H9 (cell line): ENCODE measurements around the gene TMEM151B. TPM values are rescaled to one million over a fixed set of nuclear protein-coding genes. Genes with fewer than 3 reads are reported as not detected.

ENCODE experiments used
- DNase-seq: peaks from one replicate; pipeline ENCODE4 v3.0.0-alpha.2; 2017
- H2AFZ ChIP-seq: one replicate; pipeline ENCODE4 v1.6.1; 2013; ENCODE audit warnings: mild to moderate bottlenecking, low read length, control low read depth, moderate library complexity
- H2AK5ac ChIP-seq: 2 replicates; pipeline ENCODE4 v1.6.1; 2013; ENCODE audit warnings: low read length, control low read depth, mixed read lengths; ENCODE audit not compliant: insufficient read length
- H2BK120ac ChIP-seq: one replicate; pipeline ENCODE4 v1.6.1; 2013; ENCODE audit warnings: low read depth, mild to moderate bottlenecking, low read length, control low read depth, inconsistent platforms; ENCODE audit not compliant: poor library complexity, severe bottlenecking
- H2BK12ac ChIP-seq: 2 replicates; pipeline ENCODE4 v1.6.1; 2013; ENCODE audit warnings: low read length, control low read depth, mixed read lengths, low read depth; ENCODE audit not compliant: insufficient read length
- H2BK15ac ChIP-seq: 2 replicates; pipeline ENCODE4 v1.6.1; 2013; ENCODE audit warnings: low read depth, low read length, control low read depth
- H2BK20ac ChIP-seq: one replicate; pipeline ENCODE4 v1.6.1; 2013; ENCODE audit warnings: low read depth, mild to moderate bottlenecking, low read length, control low read depth, inconsistent platforms; ENCODE audit not compliant: poor library complexity, severe bottlenecking
- H2BK5ac ChIP-seq: 2 replicates; pipeline ENCODE4 v1.6.1; 2013; ENCODE audit warnings: low read length, control low read depth, mixed read lengths; ENCODE audit not compliant: insufficient read length
- H3K14ac ChIP-seq: 2 replicates; pipeline ENCODE4 v1.6.1; 2013; ENCODE audit warnings: low read length, control low read depth; ENCODE audit not compliant: insufficient read depth
- H3K18ac ChIP-seq: 2 replicates; pipeline ENCODE4 v1.6.1; 2013; ENCODE audit warnings: low read depth, mild to moderate bottlenecking, mixed read lengths, low read length, control low read depth; ENCODE audit not compliant: insufficient read length
- H3K23ac ChIP-seq: 2 replicates; pipeline ENCODE4 v1.6.1; 2013; ENCODE audit warnings: low read length, control low read depth, mixed read lengths, low read depth; ENCODE audit not compliant: insufficient read length
- H3K23me2 ChIP-seq: 2 replicates; pipeline ENCODE4 v1.6.1; 2013; ENCODE audit warnings: low read depth, mild to moderate bottlenecking, mixed read lengths, low read length, control low read depth; ENCODE audit not compliant: insufficient read length, poor library complexity, severe bottlenecking
- H3K27ac ChIP-seq: 2 replicates; pipeline ENCODE4 v1.5.1; 2013; ENCODE audit warnings: low read length, control low read depth, mixed read lengths, low read depth; ENCODE audit not compliant: insufficient read length
- H3K27me3 ChIP-seq: 2 replicates; pipeline ENCODE4 v1.6.1; 2013; ENCODE audit warnings: low read length, control low read depth, inconsistent platforms; ENCODE audit not compliant: insufficient read depth
- H3K4ac ChIP-seq: 2 replicates; pipeline ENCODE4 v1.6.1; 2013; ENCODE audit warnings: low read depth, mild to moderate bottlenecking, control low read depth, inconsistent platforms, low read length, moderate library complexity
- H3K4me1 ChIP-seq: 2 replicates; pipeline ENCODE4 v1.6.1; 2013; ENCODE audit warnings: low read length, control low read depth, inconsistent platforms; ENCODE audit not compliant: insufficient read depth
- H3K4me2 ChIP-seq: 2 replicates; pipeline ENCODE4 v1.6.1; 2013; ENCODE audit warnings: low read length, control low read depth, mixed read lengths; ENCODE audit not compliant: insufficient read length, insufficient read depth
- H3K56ac ChIP-seq: 2 replicates; pipeline ENCODE4 v1.6.1; 2013; ENCODE audit warnings: low read depth, mild to moderate bottlenecking, mixed read lengths, low read length, control low read depth; ENCODE audit not compliant: insufficient read length
- H3K79me1 ChIP-seq: 2 replicates; pipeline ENCODE4 v1.6.1; 2013; ENCODE audit warnings: low read depth, mild to moderate bottlenecking, moderate library complexity, low read length, control low read depth, inconsistent platforms; ENCODE audit not compliant: insufficient read depth, poor library complexity, severe bottlenecking
- H3K79me2 ChIP-seq: 2 replicates; pipeline ENCODE4 v1.6.1; 2013; ENCODE audit warnings: low read length, control low read depth, inconsistent platforms; ENCODE audit not compliant: insufficient read depth
- H3K9ac ChIP-seq: 2 replicates; pipeline ENCODE4 v1.6.1; 2013; ENCODE audit warnings: low read length, control low read depth, mixed read lengths; ENCODE audit not compliant: insufficient read length; ENCODE audit errors: extremely low read depth
- H3K9me3 ChIP-seq: one replicate; pipeline ENCODE4 v1.6.1; 2013; ENCODE audit warnings: low read depth, low read length, inconsistent platforms; ENCODE audit not compliant: control insufficient read depth
- H3T11ph ChIP-seq: one replicate; pipeline ENCODE4 v1.6.1; 2013; ENCODE audit warnings: mild to moderate bottlenecking, low read length, control low read depth, inconsistent platforms
- H4K20me1 ChIP-seq: one replicate; pipeline ENCODE4 v1.6.1; 2013; ENCODE audit not compliant: control insufficient read depth, insufficient read length, insufficient read depth
- H4K5ac ChIP-seq: 2 replicates; pipeline ENCODE4 v1.6.1; 2013; ENCODE audit warnings: low read depth, mild to moderate bottlenecking, mixed read lengths, low read length, control low read depth; ENCODE audit not compliant: insufficient read length
- H4K8ac ChIP-seq: replicated peaks from 2 replicates; pipeline ENCODE4 v1.6.1; 2013; ENCODE audit warnings: low read length, control low read depth, mixed read lengths, low read depth; ENCODE audit not compliant: insufficient read length
- H4K91ac ChIP-seq: 2 replicates; pipeline ENCODE4 v1.6.1; 2013; ENCODE audit warnings: low read depth, mild to moderate bottlenecking, moderate library complexity, mixed read lengths, low read length, control low read depth; ENCODE audit not compliant: insufficient read length
- H3K27ac Mint-ChIP-seq, 3 experiments: 2 replicates in 2 of 3; 3 replicates in 1 of 3; pipeline ENCODE4 v1.8.0; 2020 to 2021; ENCODE audit warnings: mixed read lengths in 3 of 3, mild to moderate bottlenecking in 1 of 3, moderate library complexity in 1 of 3
- H3K27me3 Mint-ChIP-seq: 2 replicates; pipeline ENCODE4 v1.8.0; 2021; ENCODE audit warnings: low read depth, mild to moderate bottlenecking, moderate library complexity, mixed read lengths
- H3K36me3 Mint-ChIP-seq, 3 experiments: 2 replicates in 2 of 3; 3 replicates in 1 of 3; pipeline ENCODE4 v1.8.0; 2020 to 2021; ENCODE audit warnings: low read depth in 3 of 3, mixed read lengths in 3 of 3; ENCODE audit not compliant: insufficient read depth in 1 of 3
- H3K4me1 Mint-ChIP-seq, 2 experiments: 2 replicates each; pipeline ENCODE4 v1.8.0; 2020; ENCODE audit warnings: mixed read lengths in 2 of 2
- H3K4me3 Mint-ChIP-seq, 2 experiments: 2 replicates in 1 of 2; 3 replicates in 1 of 2; pipeline ENCODE4 v1.8.0; 2020 to 2021; ENCODE audit warnings: mild to moderate bottlenecking in 2 of 2, mixed read lengths in 2 of 2, moderate library complexity in 1 of 2
- H3K9me3 Mint-ChIP-seq, 2 experiments: 2 replicates in 1 of 2; 3 replicates in 1 of 2; pipeline ENCODE4 v1.8.0; 2020; ENCODE audit warnings: mild to moderate bottlenecking in 2 of 2, mixed read lengths in 2 of 2, moderate library complexity in 1 of 2
- CTCF ChIP-seq: fragments of 200-600 bp; sonication (generic); conservative IDR thresholded peaks from 3 replicates; pipeline ENCODE4 v1.8.0; 2021; ENCODE audit warnings: antibody characterized with exemption, mild to moderate bottlenecking
- WGBS: extraction: QIAGEN DNeasy Blood & Tissue Kit; methylation state at CpG from one replicate; pipeline ENCODE4 v1.1.7; 2013; ENCODE audit warnings: missing lambda C conversion rate, low lambda C conversion rate, mixed read lengths; ENCODE audit not compliant: insufficient read length; ENCODE audit errors: extremely low coverage; 5-methylcytosine and 5-hydroxymethylcytosine counted together
- total RNA-seq: library from RNA; stranded (reverse); gene quantifications from 2 replicates; pipeline ENCODE4 v1.2.1, GENCODE V29; 2021

TMEM151B gene
- total RNA-seq, 1 experiment from 2014 or later: 2.4 TPM

DNA sequence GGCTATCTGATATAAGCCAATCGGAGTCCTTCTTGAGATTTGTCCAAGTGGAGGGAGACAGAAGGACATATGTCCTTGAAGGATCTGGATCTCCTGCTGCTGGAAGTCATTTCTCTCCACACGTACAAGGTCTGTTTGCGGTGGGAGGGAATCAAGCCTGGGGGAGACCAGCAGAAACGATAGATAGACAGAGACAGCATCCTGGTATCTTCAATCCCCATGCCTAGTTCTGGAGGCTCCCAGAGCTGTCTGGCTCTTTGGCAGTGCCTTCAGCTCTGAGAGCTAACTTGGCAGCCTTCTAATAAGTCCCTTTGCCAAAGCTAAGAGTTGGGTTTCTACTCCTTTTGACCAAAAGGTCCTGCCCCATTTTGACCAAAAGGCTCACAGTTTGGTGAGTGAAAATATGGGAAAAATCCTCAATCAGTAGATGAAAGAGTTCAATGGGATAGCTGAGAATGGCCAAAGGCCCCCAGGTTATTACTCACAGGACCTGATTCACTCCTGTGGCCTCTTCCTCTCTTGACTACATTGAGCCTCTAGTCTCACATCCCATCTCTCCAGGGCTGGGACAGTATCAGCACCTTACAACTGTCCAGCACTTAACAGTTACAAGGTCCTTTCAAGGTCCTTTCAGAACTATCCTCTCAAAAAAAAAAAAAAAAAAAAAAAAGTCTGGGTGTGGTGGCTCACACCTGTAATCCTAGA is 22.6 kb downstream of the TMEM151B start:
- H3K9me3 ChIP-seq: no peaks in the 10 kb centered on the region
- H2AK5ac ChIP-seq: no peak overlapping the region
- H3K4me3 Mint-ChIP-seq: no peak overlapping the region
- no peak overlapping the region for H2BK15ac ChIP-seq
- H3K23ac ChIP-seq: no peak overlapping the region
- WGBS: no CpG with 5 or more reads among the region's 4 CpGs
- no peak overlapping the region for H4K91ac ChIP-seq
- DNase-seq: no peak
- H3K79me1 ChIP-seq: no peaks in the 10 kb centered on the region
- H3K4me1 Mint-ChIP-seq: peaks cover 8 to 9% of the 10 kb centered on the region in 2 experiments
- no peak overlapping the region for H4K5ac ChIP-seq
- H3K79me2 ChIP-seq: no peaks in the 10 kb centered on the region
- H3K23me2 ChIP-seq: peaks cover 8% of the 10 kb centered on the region
- H3K27me3 Mint-ChIP-seq: peaks cover 75% of the 10 kb centered on the region
- H3K9me3 Mint-ChIP-seq: no peaks in the 10 kb centered on the region
- no peak overlapping the region for H2BK20ac ChIP-seq
- no peaks in the 10 kb centered on the region for H4K20me1 ChIP-seq
- H2BK12ac ChIP-seq: no peak overlapping the region
- no peak overlapping the region for H3K4me2 ChIP-seq
- H3K4me1 ChIP-seq: no peaks in the 10 kb centered on the region
- H3K4ac ChIP-seq: no peak overlapping the region
- H2AFZ ChIP-seq: no peak overlapping the region
- no peak overlapping the region for H2BK120ac ChIP-seq
- no peak overlapping the region for H2BK5ac ChIP-seq
- no peak for TF ChIP-seq CTCF
- H3K27ac Mint-ChIP-seq: no peak overlapping the region
- no peak overlapping the region for H3K56ac ChIP-seq
- H3K18ac ChIP-seq: no peak overlapping the region
- H3K27ac ChIP-seq: no peak overlapping the region
- H4K8ac ChIP-seq: no peak overlapping the region
- no peak overlapping the region for H3T11ph ChIP-seq
- H3K27me3 ChIP-seq: peaks cover 2% of the 10 kb centered on the region; the same call in 1 of the 2 replicates
- H3K14ac ChIP-seq: no peak overlapping the region
- no peak overlapping the region for H3K9ac ChIP-seq
- H3K36me3 Mint-ChIP-seq: no peaks in the 10 kb centered on the region
